Sigmoid colon (tissue), 4 donors: Measurements from ENCODE around the gene MSH3.

Source experiments
- POLR2A ChIP-seq, 2 donors: fragments of 450-650 bp; IDR thresholded peaks; one replicate each; pipeline ENCODE4 v1.6.1; 2016; ENCODE audit warnings: antibody characterized with exemption in 2 of 2, mild to moderate bottlenecking in 2 of 2, moderate library complexity in 2 of 2
- POLR2AphosphoS5 ChIP-seq, 4 donors: sonication (generic); formaldehyde crosslinking; IDR thresholded peaks; one replicate each; pipeline ENCODE4 v1.6.1; 2017; ENCODE audit warnings: antibody characterized with exemption in 4 of 4
- TF ChIP-seq, protein P1 (sequence below), 4 experiments: fragments of 450-650 bp in 3 of 4; fragments of 200-600 bp in 1 of 4; IDR thresholded peaks; one replicate each; pipeline ENCODE4 v1.5.1; 2016 to 2019; ENCODE audit warnings: antibody characterized with exemption in 4 of 4, mild to moderate bottlenecking in 3 of 4, moderate library complexity in 2 of 4

DNA sequence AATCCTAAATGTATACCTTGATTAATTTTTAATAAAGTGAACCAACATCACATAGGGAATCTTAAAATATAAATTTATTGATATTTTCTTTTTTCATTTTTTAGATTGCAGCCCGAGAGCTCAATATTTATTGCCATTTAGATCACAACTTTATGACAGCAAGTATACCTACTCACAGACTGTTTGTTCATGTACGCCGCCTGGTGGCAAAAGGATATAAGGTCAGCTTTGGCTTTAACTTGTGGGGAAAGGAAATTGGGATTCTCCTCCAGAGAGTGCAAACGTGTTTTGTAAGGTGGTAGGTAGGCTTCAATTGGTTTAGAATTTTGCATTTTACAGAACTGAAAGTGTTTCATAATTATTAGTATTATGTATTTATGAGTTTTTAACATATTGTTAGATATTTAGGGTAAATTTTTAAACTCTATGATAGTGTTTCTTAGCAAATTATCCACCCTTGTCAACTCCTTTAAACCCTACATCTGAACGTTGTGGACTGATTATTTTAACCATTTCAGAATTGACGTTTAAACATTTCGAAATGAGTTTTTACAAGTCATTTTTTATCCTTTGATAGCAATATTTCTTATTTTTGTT, 17.8 kb downstream of the MSH3 start:
- TF ChIP-seq, protein P1, sequence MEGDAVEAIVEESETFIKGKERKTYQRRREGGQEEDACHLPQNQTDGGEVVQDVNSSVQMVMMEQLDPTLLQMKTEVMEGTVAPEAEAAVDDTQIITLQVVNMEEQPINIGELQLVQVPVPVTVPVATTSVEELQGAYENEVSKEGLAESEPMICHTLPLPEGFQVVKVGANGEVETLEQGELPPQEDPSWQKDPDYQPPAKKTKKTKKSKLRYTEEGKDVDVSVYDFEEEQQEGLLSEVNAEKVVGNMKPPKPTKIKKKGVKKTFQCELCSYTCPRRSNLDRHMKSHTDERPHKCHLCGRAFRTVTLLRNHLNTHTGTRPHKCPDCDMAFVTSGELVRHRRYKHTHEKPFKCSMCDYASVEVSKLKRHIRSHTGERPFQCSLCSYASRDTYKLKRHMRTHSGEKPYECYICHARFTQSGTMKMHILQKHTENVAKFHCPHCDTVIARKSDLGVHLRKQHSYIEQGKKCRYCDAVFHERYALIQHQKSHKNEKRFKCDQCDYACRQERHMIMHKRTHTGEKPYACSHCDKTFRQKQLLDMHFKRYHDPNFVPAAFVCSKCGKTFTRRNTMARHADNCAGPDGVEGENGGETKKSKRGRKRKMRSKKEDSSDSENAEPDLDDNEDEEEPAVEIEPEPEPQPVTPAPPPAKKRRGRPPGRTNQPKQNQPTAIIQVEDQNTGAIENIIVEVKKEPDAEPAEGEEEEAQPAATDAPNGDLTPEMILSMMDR (IDR thresholded peaks at IDR 0.05), result peak; percentile 42 to 76 (median 73)
- TF ChIP-seq POLR2AphosphoS5 (IDR thresholded peaks at IDR 0.05), result no peak
- TF ChIP-seq POLR2A (IDR thresholded peaks at IDR 0.05), result no peak
